ENCODE results near the gene TTC16.

DNA sequence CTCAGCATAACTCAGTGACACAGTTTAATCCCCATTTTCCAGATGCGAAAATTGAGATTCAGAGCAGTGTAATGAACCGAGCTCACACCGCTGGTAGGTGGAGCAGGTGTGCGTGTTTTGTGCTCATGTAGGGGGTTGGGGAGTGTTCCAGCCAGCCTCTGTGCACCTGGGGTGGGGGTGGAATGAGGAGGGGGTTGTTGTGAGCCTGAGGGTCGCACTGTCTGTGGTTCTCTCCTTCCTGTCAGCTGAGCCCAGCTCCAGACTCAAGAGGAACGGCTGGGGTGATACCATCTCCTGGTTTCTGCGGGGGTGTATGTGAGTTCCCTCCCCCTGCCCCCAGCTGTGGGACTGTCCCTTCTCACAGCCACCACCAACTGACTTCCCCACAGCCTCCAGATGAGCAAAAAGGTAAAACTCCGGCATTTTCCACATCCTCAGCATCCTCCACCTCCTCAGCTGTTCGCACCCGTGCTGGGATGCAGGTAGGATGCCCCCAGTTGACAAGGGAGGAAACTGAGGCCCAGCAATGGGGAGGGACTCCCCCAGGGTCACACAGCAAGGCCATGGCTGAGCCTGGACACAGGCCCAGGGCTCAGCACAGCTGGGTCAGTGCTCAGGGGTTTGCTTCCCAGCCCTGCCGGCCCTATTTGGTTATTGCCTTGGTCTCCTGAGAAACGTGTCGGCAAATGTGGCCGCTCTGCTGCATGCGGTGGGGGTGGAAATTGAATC, 60.5 kb downstream of the TTC16 start:
- TF ChIP-seq, protein P1, sequence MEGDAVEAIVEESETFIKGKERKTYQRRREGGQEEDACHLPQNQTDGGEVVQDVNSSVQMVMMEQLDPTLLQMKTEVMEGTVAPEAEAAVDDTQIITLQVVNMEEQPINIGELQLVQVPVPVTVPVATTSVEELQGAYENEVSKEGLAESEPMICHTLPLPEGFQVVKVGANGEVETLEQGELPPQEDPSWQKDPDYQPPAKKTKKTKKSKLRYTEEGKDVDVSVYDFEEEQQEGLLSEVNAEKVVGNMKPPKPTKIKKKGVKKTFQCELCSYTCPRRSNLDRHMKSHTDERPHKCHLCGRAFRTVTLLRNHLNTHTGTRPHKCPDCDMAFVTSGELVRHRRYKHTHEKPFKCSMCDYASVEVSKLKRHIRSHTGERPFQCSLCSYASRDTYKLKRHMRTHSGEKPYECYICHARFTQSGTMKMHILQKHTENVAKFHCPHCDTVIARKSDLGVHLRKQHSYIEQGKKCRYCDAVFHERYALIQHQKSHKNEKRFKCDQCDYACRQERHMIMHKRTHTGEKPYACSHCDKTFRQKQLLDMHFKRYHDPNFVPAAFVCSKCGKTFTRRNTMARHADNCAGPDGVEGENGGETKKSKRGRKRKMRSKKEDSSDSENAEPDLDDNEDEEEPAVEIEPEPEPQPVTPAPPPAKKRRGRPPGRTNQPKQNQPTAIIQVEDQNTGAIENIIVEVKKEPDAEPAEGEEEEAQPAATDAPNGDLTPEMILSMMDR (IDR thresholded peaks at IDR 0.05), result no peak
- no peak for TF ChIP-seq POLR2AphosphoS5 (IDR thresholded peaks at IDR 0.05)
